GM20000 (cell line): ENCODE results near the gene IGSF10.

Experiments used
- DNase-seq: peaks from one replicate; pipeline ENCODE4 v3.0.0; 2012; ENCODE audit warnings: low spot score
- TF ChIP-seq, protein P1 (sequence below): IDR thresholded peaks from 2 replicates; pipeline ENCODE4 v1.5.1; 2012; ENCODE audit warnings: mild to moderate bottlenecking, control low read depth; ENCODE audit errors: extremely low read depth, missing control alignments

Gene IGSF10

DNA sequence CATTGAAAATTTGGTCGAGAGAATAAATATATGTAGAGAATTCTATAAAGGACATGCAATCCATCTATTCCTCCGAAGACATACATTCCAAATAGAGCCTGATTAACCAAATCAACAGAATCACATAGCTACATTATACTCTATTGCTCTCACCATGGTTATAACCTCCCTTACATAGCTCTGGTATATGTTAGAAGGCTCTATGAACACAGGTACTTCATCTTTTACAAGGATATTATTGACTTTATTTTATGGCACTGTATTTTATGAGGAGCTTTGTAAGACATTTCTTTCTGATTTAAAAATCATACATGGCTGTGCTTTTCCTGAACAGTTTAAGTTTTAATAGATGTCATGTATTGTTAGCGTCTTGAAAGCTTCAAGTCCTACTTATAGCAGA lies 4.8 kb downstream of the IGSF10 start:
- TF ChIP-seq, protein P1, sequence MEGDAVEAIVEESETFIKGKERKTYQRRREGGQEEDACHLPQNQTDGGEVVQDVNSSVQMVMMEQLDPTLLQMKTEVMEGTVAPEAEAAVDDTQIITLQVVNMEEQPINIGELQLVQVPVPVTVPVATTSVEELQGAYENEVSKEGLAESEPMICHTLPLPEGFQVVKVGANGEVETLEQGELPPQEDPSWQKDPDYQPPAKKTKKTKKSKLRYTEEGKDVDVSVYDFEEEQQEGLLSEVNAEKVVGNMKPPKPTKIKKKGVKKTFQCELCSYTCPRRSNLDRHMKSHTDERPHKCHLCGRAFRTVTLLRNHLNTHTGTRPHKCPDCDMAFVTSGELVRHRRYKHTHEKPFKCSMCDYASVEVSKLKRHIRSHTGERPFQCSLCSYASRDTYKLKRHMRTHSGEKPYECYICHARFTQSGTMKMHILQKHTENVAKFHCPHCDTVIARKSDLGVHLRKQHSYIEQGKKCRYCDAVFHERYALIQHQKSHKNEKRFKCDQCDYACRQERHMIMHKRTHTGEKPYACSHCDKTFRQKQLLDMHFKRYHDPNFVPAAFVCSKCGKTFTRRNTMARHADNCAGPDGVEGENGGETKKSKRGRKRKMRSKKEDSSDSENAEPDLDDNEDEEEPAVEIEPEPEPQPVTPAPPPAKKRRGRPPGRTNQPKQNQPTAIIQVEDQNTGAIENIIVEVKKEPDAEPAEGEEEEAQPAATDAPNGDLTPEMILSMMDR = no peak
- no peak for DNase-seq

DNA sequence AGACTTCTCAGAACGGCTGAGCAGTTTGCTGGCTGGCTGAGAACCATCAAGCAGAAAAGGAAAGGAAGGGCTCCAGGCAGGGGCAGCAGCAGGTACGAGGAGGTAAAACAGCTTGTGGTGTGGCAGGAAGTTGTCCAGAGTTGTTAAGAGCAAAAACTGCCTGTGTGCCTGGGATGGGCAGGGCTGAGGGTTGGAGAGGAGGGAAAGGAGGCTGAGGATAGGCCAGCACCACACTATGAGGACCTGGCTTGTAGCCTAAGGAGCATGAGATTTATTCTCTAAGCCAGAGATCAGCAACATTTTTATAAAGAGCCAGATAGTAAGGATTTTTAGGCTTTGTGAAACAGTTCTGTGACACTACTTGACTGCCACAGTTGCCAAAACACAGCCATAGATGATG lies 8.0 kb downstream of the IGSF10 start:
- DNase-seq = no peak

DNA sequence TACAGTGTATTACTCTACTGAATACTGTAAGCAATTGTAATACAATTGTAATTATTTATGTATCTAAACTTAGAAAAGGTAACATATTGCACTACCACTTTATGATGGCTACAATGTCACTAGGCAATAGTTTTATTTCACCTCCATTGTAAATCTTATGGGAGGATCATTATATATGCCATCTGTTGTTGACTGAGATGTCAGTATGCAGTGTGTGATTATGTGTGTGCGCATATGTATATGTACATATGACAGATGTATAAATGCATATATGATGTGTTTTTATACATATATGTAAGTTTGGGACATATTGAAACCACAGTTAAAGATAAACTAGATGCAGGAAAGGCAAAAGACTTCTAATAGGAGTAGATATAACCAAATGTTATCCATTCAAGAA lies 8.5 kb downstream of the IGSF10 start:
- DNase-seq = no peak
- TF ChIP-seq, protein P1 = no peak

More for the DNA sequence above, 8.0 kb downstream of the IGSF10 start:
- TF ChIP-seq, protein P1 = no peak

- TF ChIP-seq, protein P1 = no peak
- DNase-seq = no peak
These were observed 14.9 kb downstream of the IGSF10 start for GRCh38 chr3:151446002-151446340.

- TF ChIP-seq, protein P1 = no peak
- DNase-seq = no peak
These were observed 15.4 kb downstream of the IGSF10 start for GRCh38 chr3:151445273-151446001.

GRCh38 chr3:151443583-151443982 lies 17.3 kb downstream of the IGSF10 start:
- DNase-seq = no peak
- TF ChIP-seq, protein P1 = no peak

DNA sequence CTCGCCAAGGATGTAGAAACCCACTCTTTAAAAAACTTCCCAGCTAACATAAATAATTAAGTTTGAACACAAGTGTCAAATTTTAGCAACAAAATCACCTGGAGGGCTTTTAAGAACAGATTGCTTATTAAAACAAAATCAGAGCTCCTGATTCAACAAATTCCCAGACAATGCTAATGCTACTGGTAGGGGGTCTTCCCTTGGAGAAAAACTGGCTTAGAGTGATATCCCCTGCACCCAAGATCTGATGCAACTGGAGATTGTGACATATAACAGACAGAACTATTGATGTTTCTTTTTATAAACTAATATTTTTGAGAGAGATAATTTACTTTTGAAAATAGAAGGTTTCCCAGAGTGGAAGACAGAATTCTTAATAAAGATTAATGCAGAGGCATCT lies 19.9 kb downstream of the IGSF10 start:
- TF ChIP-seq, protein P1 = no peak
- DNase-seq = no peak
